Lower leg skin (tissue), 4 donors: ENCODE measurements around the gene ASB4. TPM values are rescaled to one million over a fixed set of nuclear protein-coding genes. Genes with fewer than 3 reads are reported as not detected.

Experiments used
- DNase-seq, 2 donors: peaks; one replicate each; pipeline ENCODE4 v3.0.0-alpha.2; 2019; ENCODE audit warnings: low spot score in 2 of 2
- H3K4me3 ChIP-seq: fragments of 200-600 bp; sonication (generic); 2 replicates; pipeline ENCODE4 v1.5.1; 2017; ENCODE audit warnings: mild to moderate bottlenecking, low read depth; ENCODE audit not compliant: poor library complexity, severe bottlenecking
- CTCF ChIP-seq, 3 donors: fragments of 450-650 bp; IDR thresholded peaks; one replicate each; pipeline ENCODE4 v1.5.1; 2016; ENCODE audit warnings: antibody characterized with exemption in 3 of 3, mild to moderate bottlenecking in 3 of 3, moderate library complexity in 2 of 3
- POLR2A ChIP-seq, 2 donors: fragments of 450-650 bp; IDR thresholded peaks; one replicate each; pipeline ENCODE4 v1.6.1; 2016 to 2017; ENCODE audit warnings: antibody characterized with exemption in 2 of 2, mild to moderate bottlenecking in 1 of 2, moderate library complexity in 1 of 2
- WGBS, 2 donors: methylation state at CpG; one replicate each; pipeline ENCODE4 v1.1.5; 2018; 5-methylcytosine and 5-hydroxymethylcytosine counted together
- intact Hi-C: fragments of 100-400 bp; cut with DNase I; formaldehyde crosslinking; loops from one replicate; pipeline ENCODE4 v1.15.0; 2023; ENCODE audit warnings: low total_unique reads
- total RNA-seq, 4 donors: library from RNA; depleted of rRNA; stranded (reverse); fragments of >200 nt; gene quantifications; one replicate each; pipeline ENCODE4 v1.1.0, GENCODE V29; 2016

ASB4 gene
- total RNA-seq = under 1 TPM in 2 of 4 donors, not detected in 2; 0.34 to 0.45 TPM

GRCh38 chr7:95485391-95486123, at the start of gene ASB4:
TSS of gene ASB4 (plus strand) at chr7:95485943. CDS start at chr7:95485972, 29 bp downstream.
- no peak within 1 kb of the TSS for H3K4me3 ChIP-seq
- TF ChIP-seq CTCF (IDR thresholded peaks at IDR 0.05) = no peak
- no peak for TF ChIP-seq POLR2A (IDR thresholded peaks at IDR 0.05)
- WGBS, 2 donors = 54 to 61% methylated on average over 12 of the region's 12 CpGs
- intact Hi-C loops = no loop called here
- no peak for DNase-seq

- TF ChIP-seq POLR2A (IDR thresholded peaks at IDR 0.05) (no peak), CTCF (IDR thresholded peaks at IDR 0.05) (no peak)
- no peak overlapping the region for H3K4me3 ChIP-seq
- WGBS, 2 donors = 69 to 74% methylated on average over 4 of the region's 4 CpGs
- intact Hi-C loops = no loop called here
- no peak for DNase-seq
Measured at GRCh38 chr7:95436407-95436806, 49.3 kb upstream of the ASB4 start.

GRCh38 chr7:95440394-95441038, 45.2 kb upstream of the ASB4 start:
- DNase-seq = no peak
- 91 to 96% methylated on average over 3 of the region's 3 CpGs for WGBS, 2 donors
- intact Hi-C loops = no loop called here
- no peak overlapping the region for H3K4me3 ChIP-seq
- TF ChIP-seq CTCF (IDR thresholded peaks at IDR 0.05) = peak in 1 of 3 donors; percentile 50
- no peak for TF ChIP-seq POLR2A (IDR thresholded peaks at IDR 0.05)

GRCh38 chr7:95441042-95441823, 44.5 kb upstream of the ASB4 start:
- TF ChIP-seq CTCF (IDR thresholded peaks at IDR 0.05) (no peak), POLR2A (IDR thresholded peaks at IDR 0.05) (no peak)
- DNase-seq = no peak
- H3K4me3 ChIP-seq = no peak overlapping the region
- 80% methylated on average over 7 of the region's 7 CpGs for WGBS, 2 donors
- intact Hi-C loops = no loop called here

- intact Hi-C loops = no loop called here
- TF ChIP-seq CTCF (IDR thresholded peaks at IDR 0.05) = no peak
- TF ChIP-seq POLR2A (IDR thresholded peaks at IDR 0.05) = no peak
- no peak for DNase-seq
- no peak overlapping the region for H3K4me3 ChIP-seq
- 77 to 85% methylated on average over 2 of the region's 2 CpGs for WGBS, 2 donors
Measured at GRCh38 chr7:95444796-95445195, 40.9 kb upstream of the ASB4 start.
